Ureter (tissue), 1 donor: Measurements from ENCODE around the gene SGIP1. TPM values are rescaled to one million over a fixed set of nuclear protein-coding genes. Genes with fewer than 3 reads are reported as not detected.

Source experiments
- DNase-seq: peaks from one replicate; pipeline ENCODE4 v3.0.0-alpha.2; 2020; ENCODE audit warnings: low spot score
- total RNA-seq: library from RNA; stranded (reverse); gene quantifications from one replicate; pipeline ENCODE4 v1.2.4, GENCODE V29; 2023
- donor health status: DM: yes; HTN: yes; CAD: no.

The SGIP1 gene
- 15.8 TPM for total RNA-seq

GRCh38 chr1:66533804-66534740 is at the start of gene SGIP1:
Gene SGIP1, plus strand, starts transcription at chr1:66534153. Its CDS starts 206 bp downstream, at chr1:66534359.
- DNase-seq, result peak; percentile 47

GRCh38 chr1:66489151-66489550 is 44.8 kb upstream of the SGIP1 start:
- no peak for DNase-seq

- no peak for DNase-seq
These were observed 43.9 kb upstream of the SGIP1 start for GRCh38 chr1:66489972-66490601.

- DNase-seq, result no peak
These were observed 43.1 kb upstream of the SGIP1 start for GRCh38 chr1:66490816-66491215.

GRCh38 chr1:66492424-66492823 is 41.5 kb upstream of the SGIP1 start:
- DNase-seq, result no peak

GRCh38 chr1:66493731-66494130 is 40.2 kb upstream of the SGIP1 start:
- DNase-seq, result no peak

- DNase-seq, result no peak
These were observed 39.5 kb upstream of the SGIP1 start for GRCh38 chr1:66494482-66494881.

- DNase-seq, result no peak
These were observed 38.5 kb upstream of the SGIP1 start for GRCh38 chr1:66495495-66495894.

GRCh38 chr1:66497910-66498309 is 36.0 kb upstream of the SGIP1 start:
- DNase-seq, result no peak

- DNase-seq, result no peak
These were observed 33.7 kb upstream of the SGIP1 start for GRCh38 chr1:66500301-66500700.

- DNase-seq, result no peak
These were observed 31.9 kb upstream of the SGIP1 start for GRCh38 chr1:66502086-66502485.

GRCh38 chr1:66503841-66504470 is 30.0 kb upstream of the SGIP1 start:
- no peak for DNase-seq

DNA sequence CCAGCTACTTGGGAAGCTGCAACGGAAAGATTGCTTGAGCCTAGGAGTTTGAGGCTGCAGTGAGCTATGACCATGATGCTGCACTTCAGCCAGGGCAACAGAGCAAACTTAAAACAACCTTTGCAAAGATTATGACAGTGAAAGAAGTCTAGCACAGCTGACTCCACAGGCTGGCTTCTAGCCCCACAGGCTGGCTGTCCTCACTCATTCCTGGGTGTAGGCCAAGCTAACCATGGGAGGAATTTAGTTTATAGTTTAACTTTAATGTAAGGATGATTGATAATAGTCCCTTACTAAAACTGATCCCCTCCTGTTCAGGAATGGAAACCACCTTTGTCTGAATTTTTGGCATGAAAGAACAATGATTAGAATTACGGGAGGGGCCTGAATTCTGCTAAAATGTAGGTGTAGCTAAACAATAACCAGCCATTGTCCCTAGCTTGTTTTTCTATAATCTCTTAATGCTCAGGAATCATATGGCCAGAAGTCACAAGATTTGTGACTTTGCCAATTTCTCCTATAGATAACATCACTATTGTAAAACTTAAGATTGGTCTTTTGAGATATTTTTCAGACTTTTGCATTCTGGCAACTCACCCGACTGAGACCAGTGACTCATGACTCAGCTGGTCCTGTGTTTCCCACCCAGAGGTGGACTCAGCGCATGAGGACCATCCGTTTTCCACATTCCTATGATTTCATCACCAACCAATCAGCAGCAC is 28.1 kb upstream of the SGIP1 start:
- DNase-seq, result no peak

GRCh38 chr1:66506393-66506687 is 27.6 kb upstream of the SGIP1 start:
- DNase-seq, result no peak

DNA sequence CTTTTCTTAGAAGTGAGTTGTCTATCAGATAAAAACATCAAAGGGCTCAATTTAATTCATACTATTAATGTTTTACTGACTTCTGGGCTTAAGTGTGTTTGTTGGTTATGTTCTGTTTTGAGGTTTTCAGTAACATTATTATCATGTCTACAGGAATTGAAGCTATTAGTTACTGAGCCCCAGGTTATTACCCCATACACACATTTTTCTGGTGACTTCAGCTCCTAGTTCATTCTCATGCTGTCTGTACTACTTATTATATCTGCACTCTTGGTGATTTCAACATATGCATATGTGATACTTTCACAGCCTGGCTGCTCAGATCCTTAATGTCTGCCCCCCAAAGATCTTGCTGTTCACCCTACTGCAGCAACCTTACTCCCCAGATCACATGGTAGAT is 27.0 kb upstream of the SGIP1 start:
- DNase-seq, result no peak

DNA sequence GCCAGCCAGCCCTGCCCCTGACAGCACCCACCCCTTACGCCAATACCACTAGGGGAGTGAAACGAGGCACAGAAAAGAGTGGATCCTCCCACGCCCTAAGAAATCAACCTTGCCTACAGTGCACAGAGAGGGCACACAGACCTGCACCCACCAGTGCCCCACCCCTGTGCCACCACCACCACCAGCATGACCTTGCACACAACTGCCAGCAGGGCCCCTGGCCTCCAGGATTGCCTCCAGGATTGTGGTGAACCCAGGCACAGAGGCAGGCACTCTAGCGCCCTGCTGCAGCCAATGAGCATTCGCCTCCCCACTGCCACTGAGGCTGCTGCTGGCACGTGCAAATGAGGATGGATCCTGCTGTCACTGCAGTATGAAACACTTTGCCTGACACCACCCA is 23.5 kb upstream of the SGIP1 start:
- DNase-seq, result no peak

DNA sequence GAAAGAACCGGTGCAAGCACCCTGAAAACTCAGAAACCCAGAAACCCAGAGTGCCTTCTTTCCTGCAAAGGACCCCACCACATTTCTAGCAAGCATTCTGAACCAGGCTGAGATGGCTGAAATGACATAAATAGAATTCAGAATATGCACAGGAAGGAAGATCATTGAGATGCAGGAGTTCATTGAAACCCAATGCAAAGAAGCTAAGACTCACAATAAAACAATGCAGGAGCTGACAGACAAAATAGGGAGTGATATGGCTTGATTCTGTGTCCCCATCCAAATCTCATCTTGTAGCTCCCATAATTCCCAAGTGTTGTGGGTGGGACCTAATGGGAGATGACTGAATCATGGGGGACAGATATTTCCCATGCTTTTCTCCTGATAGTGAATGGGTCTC is 22.8 kb upstream of the SGIP1 start:
- DNase-seq, result no peak

- DNase-seq, result no peak
These were observed 16.0 kb upstream of the SGIP1 start for GRCh38 chr1:66517959-66518358.

- DNase-seq, result no peak
These were observed 15.3 kb upstream of the SGIP1 start for GRCh38 chr1:66518654-66519053.

GRCh38 chr1:66519992-66520391 is 14.0 kb upstream of the SGIP1 start:
- no peak for DNase-seq

GRCh38 chr1:66520655-66521054 is 13.3 kb upstream of the SGIP1 start:
- no peak for DNase-seq

GRCh38 chr1:66521721-66522365 is 12.1 kb upstream of the SGIP1 start:
- no peak for DNase-seq
